Cardiac muscle cell (in vitro differentiated cells and primary cell): ENCODE data around the gene POT1. TPM values are rescaled to one million over a fixed set of nuclear protein-coding genes. Genes with fewer than 3 reads are reported as not detected.

Experiments used
- DNase-seq, 2 donors: peaks; one replicate each; pipeline versions ENCODE4 v3.0.0 to v3.0.0-alpha.2; 2010 to 2017; ENCODE audit warnings: low read depth in 1 of 2, low spot score in 1 of 2
- H3K27ac ChIP-seq: fragments of 200-600 bp; sonication (generic); 2 replicates; pipeline ENCODE4 v1.5.1; 2016
- H3K27me3 ChIP-seq: fragments of 200-600 bp; sonication (generic); 2 replicates; pipeline ENCODE4 v1.6.0; 2016; ENCODE audit warnings: control low read depth
- H3K36me3 ChIP-seq: fragments of 200-600 bp; sonication (generic); 2 replicates; pipeline ENCODE4 v1.5.1; 2016; ENCODE audit warnings: control low read depth
- H3K4me1 ChIP-seq: fragments of 200-600 bp; sonication (generic); 2 replicates; pipeline ENCODE4 v1.8.1; 2017; ENCODE audit warnings: low read depth, mild to moderate bottlenecking, mixed run types
- H3K4me3 ChIP-seq: fragments of 200-600 bp; sonication (generic); 2 replicates; pipeline ENCODE4 v1.5.1; 2016; ENCODE audit warnings: mild to moderate bottlenecking
- H3K9me3 ChIP-seq: fragments of 200-600 bp; sonication (generic); 2 replicates; pipeline ENCODE4 v1.5.1; 2017; ENCODE audit warnings: low read depth, mild to moderate bottlenecking, control low read depth
- polyA plus RNA-seq: library from polyadenylated mRNA; unstranded; fragments of >200 nt; fragmentation: Nextera tagmentation; extraction: Ambion mirVana; gene quantifications from 2 replicates; pipeline ENCODE4 v1.2.1, GENCODE V29; 2016
- total RNA-seq: library from RNA; depleted of rRNA; stranded (reverse); fragments of >200 nt; gene quantifications from 2 replicates; pipeline ENCODE4 v1.2.3, GENCODE V29; 2016
- TF ChIP-seq, protein P1 (sequence below): IDR thresholded peaks from 2 replicates; pipeline ENCODE4 v1.5.1; 2012; ENCODE audit warnings: low read depth, mild to moderate bottlenecking, low read length

POT1 gene
- total and polyA plus RNA-seq, 2 experiments from 2014 or later, result 10.0 to 20.4 TPM

DNA sequence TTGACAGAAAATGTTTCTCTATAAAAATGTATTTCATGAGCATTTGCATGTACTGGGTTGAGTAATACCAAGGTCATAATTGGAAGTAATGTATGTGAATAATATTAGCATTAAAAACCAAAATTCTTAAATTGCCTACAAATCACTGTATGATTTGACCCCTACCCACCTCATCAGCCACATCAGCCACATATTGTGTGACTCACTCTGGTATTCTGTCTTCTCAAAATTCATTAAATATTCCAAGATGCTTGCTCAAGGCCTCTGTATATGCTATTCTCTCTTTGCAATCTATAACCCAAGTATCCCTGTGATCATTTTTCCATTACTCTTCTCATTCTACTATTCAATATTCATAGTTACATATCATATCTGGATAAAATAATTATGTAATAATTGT lies 21.4 kb downstream of the POT1 start:
- no peak for DNase-seq
- H3K27ac ChIP-seq, result no peak overlapping the region
- no peak overlapping the region for H3K4me3 ChIP-seq
- no peaks in the 10 kb centered on the region for H3K4me1 ChIP-seq
- no peaks in the 10 kb centered on the region for H3K36me3 ChIP-seq
- TF ChIP-seq, protein P1, sequence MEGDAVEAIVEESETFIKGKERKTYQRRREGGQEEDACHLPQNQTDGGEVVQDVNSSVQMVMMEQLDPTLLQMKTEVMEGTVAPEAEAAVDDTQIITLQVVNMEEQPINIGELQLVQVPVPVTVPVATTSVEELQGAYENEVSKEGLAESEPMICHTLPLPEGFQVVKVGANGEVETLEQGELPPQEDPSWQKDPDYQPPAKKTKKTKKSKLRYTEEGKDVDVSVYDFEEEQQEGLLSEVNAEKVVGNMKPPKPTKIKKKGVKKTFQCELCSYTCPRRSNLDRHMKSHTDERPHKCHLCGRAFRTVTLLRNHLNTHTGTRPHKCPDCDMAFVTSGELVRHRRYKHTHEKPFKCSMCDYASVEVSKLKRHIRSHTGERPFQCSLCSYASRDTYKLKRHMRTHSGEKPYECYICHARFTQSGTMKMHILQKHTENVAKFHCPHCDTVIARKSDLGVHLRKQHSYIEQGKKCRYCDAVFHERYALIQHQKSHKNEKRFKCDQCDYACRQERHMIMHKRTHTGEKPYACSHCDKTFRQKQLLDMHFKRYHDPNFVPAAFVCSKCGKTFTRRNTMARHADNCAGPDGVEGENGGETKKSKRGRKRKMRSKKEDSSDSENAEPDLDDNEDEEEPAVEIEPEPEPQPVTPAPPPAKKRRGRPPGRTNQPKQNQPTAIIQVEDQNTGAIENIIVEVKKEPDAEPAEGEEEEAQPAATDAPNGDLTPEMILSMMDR, result no peak
- no peaks in the 10 kb centered on the region for H3K9me3 ChIP-seq
- no peaks in the 10 kb centered on the region for H3K27me3 ChIP-seq

DNA sequence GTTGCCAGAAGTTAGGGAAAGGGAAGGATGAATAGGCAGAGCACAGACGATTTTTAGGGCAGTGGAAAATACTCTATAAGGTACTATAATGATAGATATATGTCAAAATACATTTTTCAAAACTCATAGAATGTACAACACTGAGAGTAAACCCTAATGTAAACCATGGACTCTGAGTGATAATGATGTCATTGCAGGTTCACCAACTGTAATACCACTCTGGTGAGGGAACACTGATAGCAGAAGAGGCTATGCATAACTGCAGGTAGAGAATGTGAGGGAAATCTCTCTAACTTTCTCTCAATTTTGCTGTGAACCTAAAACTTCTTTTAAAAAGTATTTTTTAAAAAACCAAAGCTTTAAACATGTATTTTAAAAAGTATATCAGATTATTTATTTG lies 22.1 kb downstream of the POT1 start:
- Histone ChIP-seq H3K4me1 (no peaks in the 10 kb centered on the region), H3K4me3 (no peak overlapping the region), H3K27ac (no peak overlapping the region), H3K27me3 (no peaks in the 10 kb centered on the region), H3K9me3 (no peaks in the 10 kb centered on the region), H3K36me3 (no peaks in the 10 kb centered on the region)
- DNase-seq, result no peak
- TF ChIP-seq, protein P1, result no peak

DNA sequence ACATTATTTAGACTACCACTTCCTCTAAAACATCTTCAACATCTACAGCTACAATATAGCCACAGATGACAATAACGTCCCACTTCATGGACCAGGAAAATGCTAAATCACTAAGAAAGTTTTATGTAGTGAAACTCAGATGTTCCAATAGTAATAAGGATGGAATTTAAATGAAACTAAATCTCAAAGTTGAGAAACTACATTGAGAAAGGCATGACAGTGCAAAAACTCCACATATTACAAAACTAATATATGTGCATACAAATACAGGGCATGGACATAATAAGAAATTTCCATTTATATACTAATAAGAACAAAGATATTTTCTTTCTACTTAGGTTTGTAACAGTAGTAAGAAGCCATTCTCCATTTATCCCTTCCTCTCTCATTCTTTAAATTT lies 31.1 kb downstream of the POT1 start:
- TF ChIP-seq, protein P1, result no peak
- DNase-seq, result no peak
- H3K27me3 ChIP-seq, result no peaks in the 10 kb centered on the region

DNA sequence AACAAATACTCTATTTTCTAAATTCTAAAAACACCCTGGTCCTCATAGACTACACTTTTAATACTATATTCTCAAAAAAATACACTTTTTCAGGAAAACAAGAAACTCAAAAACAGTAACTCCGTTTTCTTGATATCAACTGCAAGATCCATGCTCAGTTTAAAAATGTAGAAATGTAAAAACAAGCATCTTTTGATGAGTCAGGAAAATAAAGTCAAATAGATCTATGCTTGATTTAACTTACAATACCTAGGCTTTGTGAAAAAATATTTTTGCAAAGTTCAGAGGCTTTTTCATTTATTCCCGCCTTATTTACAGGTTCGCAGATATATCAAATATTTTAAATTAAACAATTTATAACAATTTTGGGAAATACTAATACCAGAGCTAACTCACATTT lies 33.6 kb downstream of the POT1 start:
- Histone ChIP-seq H3K4me3 (no peak overlapping the region), H3K27ac (no peak overlapping the region), H3K27me3 (no peaks in the 10 kb centered on the region), H3K36me3 (peaks cover 7% of the 10 kb centered on the region), H3K4me1 (no peaks in the 10 kb centered on the region), H3K9me3 (no peaks in the 10 kb centered on the region)
- TF ChIP-seq, protein P1, result no peak
- no peak for DNase-seq

More for the DNA sequence above, 31.1 kb downstream of the POT1 start:
- Histone ChIP-seq H3K36me3 (peaks cover 2% of the 10 kb centered on the region), H3K27ac (no peak overlapping the region), H3K9me3 (no peaks in the 10 kb centered on the region), H3K4me1 (no peaks in the 10 kb centered on the region), H3K4me3 (no peak overlapping the region)

DNA sequence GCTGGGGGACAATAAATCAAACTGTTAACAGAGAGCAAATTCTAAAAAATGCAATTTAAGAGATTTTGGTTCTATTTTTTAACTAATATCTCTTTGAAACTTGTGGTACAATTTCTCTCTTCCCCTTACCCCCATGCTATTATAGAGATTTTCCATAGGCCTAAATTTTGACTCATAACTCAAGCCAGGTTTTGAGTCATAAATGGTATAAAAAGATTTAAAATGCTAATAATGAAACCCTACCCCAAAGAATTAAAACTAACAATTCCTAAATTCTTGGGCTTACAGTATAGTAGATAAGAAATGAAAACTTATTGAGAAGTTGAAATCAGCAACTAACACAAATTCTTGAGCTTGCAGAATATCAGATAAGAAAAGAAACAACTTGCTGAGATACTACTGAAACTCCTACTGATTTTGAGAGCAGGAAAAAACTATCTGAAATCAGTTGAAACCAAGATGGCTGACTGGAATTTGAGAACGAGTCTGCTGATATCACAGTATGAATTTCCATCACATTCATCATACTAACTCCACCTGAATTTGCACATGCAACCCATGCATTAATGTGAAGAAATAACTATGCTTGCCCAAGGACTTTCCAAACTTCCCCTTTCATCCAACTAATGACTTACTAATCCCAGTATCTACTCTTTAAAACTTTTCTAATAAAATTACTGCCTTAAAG lies 36.3 kb downstream of the POT1 start:
- peaks cover 19% of the 10 kb centered on the region for H3K36me3 ChIP-seq

More for the DNA sequence above, 36.3 kb downstream of the POT1 start:
- Histone ChIP-seq H3K4me1 (no peaks in the 10 kb centered on the region), H3K4me3 (no peak overlapping the region), H3K27me3 (no peaks in the 10 kb centered on the region), H3K9me3 (no peaks in the 10 kb centered on the region), H3K27ac (no peak overlapping the region)
- TF ChIP-seq, protein P1, result no peak
- DNase-seq, result no peak
